ENCODE data around the gene SETD1B. TPM values are rescaled to one million over a fixed set of nuclear protein-coding genes. Genes with fewer than 3 reads are reported as not detected.
"Not testable (repeated sequence)": the region's sequence is repeated elsewhere in the genome, so short reads cannot be mapped to it uniquely, and the experiment has no call there.

The SETD1B gene
- polyA plus RNA-seq, 4 donors = 3.6 to 13.0 (median 6.6) TPM

GRCh38 chr12:121857322-121858246, 53.8 kb downstream of the SETD1B start:
- no peaks in the 10 kb centered on the region for H3K9me3 ChIP-seq (ENCODE audit: control insufficient read depth in 2 of 2, insufficient read depth in 1 of 2, low read depth in 1 of 2, low read length in 1 of 2)
- H3K27ac ChIP-seq (ENCODE audit: low read depth in 1 of 3, low read length in 2 of 3) = no peak overlapping the region
- DNase-seq = peak in 1 of 2 donors; percentile 22
- H3K27me3 ChIP-seq (ENCODE audit: control insufficient read depth in 3 of 3, insufficient read depth in 3 of 3, low read length in 3 of 3) = peaks cover 0 to 4% (median 0%) of the 10 kb centered on the region in 3 donors
- no peak for FAIRE-seq
- H3K4me3 ChIP-seq (ENCODE audit: low read depth in 1 of 3, low read length in 3 of 3) = no peak overlapping the region
- no peaks in the 10 kb centered on the region for H3K36me3 ChIP-seq (ENCODE audit: control insufficient read depth in 3 of 3, insufficient read depth in 2 of 3, low read depth in 1 of 3, low read length in 3 of 3)
- peaks cover 0 to 13% (median 0%) of the 10 kb centered on the region in 3 donors for H3K4me1 ChIP-seq (ENCODE audit: control insufficient read depth in 3 of 3, insufficient read depth in 2 of 3, low read depth in 1 of 3, low read length in 2 of 3)
- 75 to 82% (median 82%) methylated on average over 11 of the region's 11 CpGs for WGBS, 3 donors

GRCh38 chr12:121858318-121858661, 54.5 kb downstream of the SETD1B start:
- peaks cover 0 to 13% (median 0%) of the 10 kb centered on the region in 3 donors for H3K4me1 ChIP-seq (ENCODE audit: control insufficient read depth in 3 of 3, insufficient read depth in 2 of 3, low read depth in 1 of 3, low read length in 2 of 3)
- 85 to 95% (median 89%) methylated on average over 10 of the region's 10 CpGs for WGBS, 3 donors
- H3K9me3 ChIP-seq (ENCODE audit: control insufficient read depth in 2 of 2, insufficient read depth in 1 of 2, low read depth in 1 of 2, low read length in 1 of 2) = no peaks in the 10 kb centered on the region
- DNase-seq (no peak), FAIRE-seq (no peak)
- H3K27me3 ChIP-seq (ENCODE audit: control insufficient read depth in 3 of 3, insufficient read depth in 3 of 3, low read length in 3 of 3) = peaks cover 0 to 4% (median 0%) of the 10 kb centered on the region in 3 donors
- H3K36me3 ChIP-seq (ENCODE audit: control insufficient read depth in 3 of 3, insufficient read depth in 2 of 3, low read depth in 1 of 3, low read length in 3 of 3) = no peaks in the 10 kb centered on the region
- peak overlapping the region in 1 of 3 donors; percentile 47 for H3K27ac ChIP-seq (ENCODE audit: low read depth in 1 of 3, low read length in 2 of 3)
- no peak overlapping the region for H3K4me3 ChIP-seq (ENCODE audit: low read depth in 1 of 3, low read length in 3 of 3)

GRCh38 chr12:121858662-121859572, 55.1 kb downstream of the SETD1B start, which contains the start of gene HPD:
Gene HPD (minus strand): TSS chr12:121858859. CDS start chr12:121858823, 36 bp downstream.
- FAIRE-seq (no peak), DNase-seq (peak; percentile 11 to 44)
- Histone ChIP-seq H3K27ac (ENCODE audit: low read depth in 1 of 3, low read length in 2 of 3) (peak within 1 kb of the TSS in 1 of 3 donors; percentile 47), H3K36me3 (ENCODE audit: control insufficient read depth in 3 of 3, insufficient read depth in 2 of 3, low read depth in 1 of 3, low read length in 3 of 3) (no peaks in the 10 kb centered on the region), H3K9me3 (ENCODE audit: control insufficient read depth in 2 of 2, insufficient read depth in 1 of 2, low read depth in 1 of 2, low read length in 1 of 2) (no peaks in the 10 kb centered on the region), H3K4me3 (ENCODE audit: low read depth in 1 of 3, low read length in 3 of 3) (no peak within 1 kb of the TSS), H3K4me1 (ENCODE audit: control insufficient read depth in 3 of 3, insufficient read depth in 2 of 3, low read depth in 1 of 3, low read length in 2 of 3) (peaks cover 0 to 13% (median 0%) of the 10 kb centered on the region in 3 donors), H3K27me3 (ENCODE audit: control insufficient read depth in 3 of 3, insufficient read depth in 3 of 3, low read length in 3 of 3) (peaks cover 0 to 4% (median 0%) of the 10 kb centered on the region in 3 donors)
- 62 to 70% (median 67%) methylated on average over 16 of the region's 16 CpGs for WGBS, 3 donors

GRCh38 chr12:121860257-121860656, 56.4 kb downstream of the SETD1B start:
- Histone ChIP-seq H3K4me1 (ENCODE audit: control insufficient read depth in 3 of 3, insufficient read depth in 2 of 3, low read depth in 1 of 3, low read length in 2 of 3) (peaks cover 0 to 13% (median 0%) of the 10 kb centered on the region in 3 donors), H3K9me3 (ENCODE audit: control insufficient read depth in 2 of 2, insufficient read depth in 1 of 2, low read depth in 1 of 2, low read length in 1 of 2) (no peaks in the 10 kb centered on the region), H3K27ac (ENCODE audit: low read depth in 1 of 3, low read length in 2 of 3) (no peak overlapping the region), H3K27me3 (ENCODE audit: control insufficient read depth in 3 of 3, insufficient read depth in 3 of 3, low read length in 3 of 3) (peaks cover 0 to 4% (median 0%) of the 10 kb centered on the region in 3 donors), H3K4me3 (ENCODE audit: low read depth in 1 of 3, low read length in 3 of 3) (no peak overlapping the region), H3K36me3 (ENCODE audit: control insufficient read depth in 3 of 3, insufficient read depth in 2 of 3, low read depth in 1 of 3, low read length in 3 of 3) (no peaks in the 10 kb centered on the region)
- no peak for FAIRE-seq
- DNase-seq = no peak
- 89 to 94% (median 94%) methylated on average over 1 of the region's 1 CpG for WGBS, 3 donors

- not testable (repeated sequence) for H3K4me3 ChIP-seq (ENCODE audit: low read depth in 1 of 3, low read length in 3 of 3); H3K27ac ChIP-seq (ENCODE audit: low read depth in 1 of 3, low read length in 2 of 3); H3K36me3 ChIP-seq (ENCODE audit: control insufficient read depth in 3 of 3, insufficient read depth in 2 of 3, low read depth in 1 of 3, low read length in 3 of 3); FAIRE-seq; H3K27me3 ChIP-seq (ENCODE audit: control insufficient read depth in 3 of 3, insufficient read depth in 3 of 3, low read length in 3 of 3); H3K9me3 ChIP-seq (ENCODE audit: control insufficient read depth in 2 of 2, insufficient read depth in 1 of 2, low read depth in 1 of 2, low read length in 1 of 2); DNase-seq
- H3K4me1 ChIP-seq (ENCODE audit: control insufficient read depth in 3 of 3, insufficient read depth in 2 of 3, low read depth in 1 of 3, low read length in 2 of 3) = peaks cover 0 to 13% (median 0%) of the 10 kb centered on the region in 3 donors
- WGBS, 3 donors = 86 to 90% (median 88%) methylated on average over 4 of the region's 4 CpGs
Observed at GRCh38 chr12:121860699-121861098, 56.9 kb downstream of the SETD1B start.

GRCh38 chr12:121861636-121862254, 57.9 kb downstream of the SETD1B start:
- Histone ChIP-seq H3K27ac (ENCODE audit: low read depth in 1 of 3, low read length in 2 of 3) (no peak overlapping the region), H3K36me3 (ENCODE audit: control insufficient read depth in 3 of 3, insufficient read depth in 2 of 3, low read depth in 1 of 3, low read length in 3 of 3) (no peaks in the 10 kb centered on the region), H3K4me3 (ENCODE audit: low read depth in 1 of 3, low read length in 3 of 3) (no peak overlapping the region), H3K4me1 (ENCODE audit: control insufficient read depth in 3 of 3, insufficient read depth in 2 of 3, low read depth in 1 of 3, low read length in 2 of 3) (peaks cover 0 to 13% (median 0%) of the 10 kb centered on the region in 3 donors), H3K9me3 (ENCODE audit: control insufficient read depth in 2 of 2, insufficient read depth in 1 of 2, low read depth in 1 of 2, low read length in 1 of 2) (no peaks in the 10 kb centered on the region), H3K27me3 (ENCODE audit: control insufficient read depth in 3 of 3, insufficient read depth in 3 of 3, low read length in 3 of 3) (no peaks in the 10 kb centered on the region)
- no peak for FAIRE-seq
- WGBS, 3 donors = 47 to 51% (median 49%) methylated on average over 11 of the region's 11 CpGs
- no peak for DNase-seq

GRCh38 chr12:121866331-121866730, 62.5 kb downstream of the SETD1B start:
- FAIRE-seq = no peak
- Histone ChIP-seq H3K4me1 (ENCODE audit: control insufficient read depth in 3 of 3, insufficient read depth in 2 of 3, low read depth in 1 of 3, low read length in 2 of 3) (no peaks in the 10 kb centered on the region), H3K27ac (ENCODE audit: low read depth in 1 of 3, low read length in 2 of 3) (no peak overlapping the region), H3K36me3 (ENCODE audit: control insufficient read depth in 3 of 3, insufficient read depth in 2 of 3, low read depth in 1 of 3, low read length in 3 of 3) (no peaks in the 10 kb centered on the region), H3K27me3 (ENCODE audit: control insufficient read depth in 3 of 3, insufficient read depth in 3 of 3, low read length in 3 of 3) (no peaks in the 10 kb centered on the region), H3K4me3 (ENCODE audit: low read depth in 1 of 3, low read length in 3 of 3) (no peak overlapping the region), H3K9me3 (ENCODE audit: control insufficient read depth in 2 of 2, insufficient read depth in 1 of 2, low read depth in 1 of 2, low read length in 1 of 2) (no peaks in the 10 kb centered on the region)
- WGBS, 3 donors = 69 to 94% (median 84%) methylated on average over 4 of the region's 4 CpGs
- DNase-seq = no peak

- FAIRE-seq; H3K36me3 ChIP-seq (ENCODE audit: control insufficient read depth in 3 of 3, insufficient read depth in 2 of 3, low read depth in 1 of 3, low read length in 3 of 3); H3K4me1 ChIP-seq (ENCODE audit: control insufficient read depth in 3 of 3, insufficient read depth in 2 of 3, low read depth in 1 of 3, low read length in 2 of 3); H3K27ac ChIP-seq (ENCODE audit: low read depth in 1 of 3, low read length in 2 of 3); DNase-seq; H3K4me3 ChIP-seq (ENCODE audit: low read depth in 1 of 3, low read length in 3 of 3); H3K27me3 ChIP-seq (ENCODE audit: control insufficient read depth in 3 of 3, insufficient read depth in 3 of 3, low read length in 3 of 3); H3K9me3 ChIP-seq (ENCODE audit: control insufficient read depth in 2 of 2, insufficient read depth in 1 of 2, low read depth in 1 of 2, low read length in 1 of 2): not testable (repeated sequence)
- 94% methylated on average over 7 to 8 of the region's 8 CpGs for WGBS, 3 donors
Observed at GRCh38 chr12:121869229-121869628, 65.4 kb downstream of the SETD1B start.

Data from small intestine (tissue), 7 donors.